H1 (cell line): ENCODE results near the gene SPTB. TPM values are rescaled to one million over a fixed set of nuclear protein-coding genes. Genes with fewer than 3 reads are reported as not detected.

ENCODE experiments used
- CTCF ChIA-PET: fragments of 300-600 bp; sonication (Branson Sonifier 250); formaldehyde crosslinking; loops from one replicate; lab custom pipeline; 2021; ENCODE audit not compliant: partially characterized antibody; lab: Charles Lee
- POLR2A ChIA-PET: fragments of 300-600 bp; sonication (Branson Sonifier 250); formaldehyde crosslinking; loops from one replicate; lab custom pipeline; 2021; ENCODE audit warnings: inconsistent platforms; ENCODE audit not compliant: partially characterized antibody; lab: Charles Lee
- DNase-seq, 2 experiments: peaks; one replicate each; pipeline versions ENCODE4 v3.0.0 to v3.0.0-alpha.2; 2010 to 2022; ENCODE audit warnings: low spot score in 2 of 2, low read depth in 1 of 2, mixed read lengths in 1 of 2
- FAIRE-seq: peaks from 2 replicates; lab custom pipeline; 2011; peaks lifted over from hg19 to GRCh38; lab: Jason Lieb, UNC
- H2AFZ ChIP-seq: 2 replicates; pipeline ENCODE4 v1.8.1; 2012; ENCODE audit warnings: low read length, inconsistent platforms
- H2AK5ac ChIP-seq: 2 replicates; pipeline ENCODE4 v1.6.1; 2013; ENCODE audit warnings: low read depth, low read length
- H2BK120ac ChIP-seq: replicated peaks from 2 replicates; pipeline ENCODE3; 2013; ENCODE audit warnings: low read depth, low read length, inconsistent platforms
- H2BK12ac ChIP-seq: 2 replicates; pipeline ENCODE4 v1.6.1; 2013; ENCODE audit warnings: low read depth, low read length
- H2BK15ac ChIP-seq: 2 replicates; pipeline ENCODE4 v1.6.1; 2013; ENCODE audit warnings: low read length
- H2BK20ac ChIP-seq: 2 replicates; pipeline ENCODE4 v1.6.1; 2013; ENCODE audit warnings: low read length
- H2BK5ac ChIP-seq: 2 replicates; pipeline ENCODE4 v1.6.1; 2013; ENCODE audit warnings: low read depth, low read length
- H3K14ac ChIP-seq: 2 replicates; pipeline ENCODE4 v1.6.1; 2013; ENCODE audit warnings: inconsistent platforms; ENCODE audit not compliant: insufficient read length
- H3K18ac ChIP-seq: 2 replicates; pipeline ENCODE4 v1.6.1; 2013; ENCODE audit warnings: low read length; ENCODE audit errors: extremely low read depth
- H3K23ac ChIP-seq: 2 replicates; pipeline ENCODE4 v1.6.1; 2013; ENCODE audit warnings: inconsistent platforms; ENCODE audit not compliant: insufficient read length
- H3K23me2 ChIP-seq: 2 replicates; pipeline ENCODE4 v1.6.1; 2013; ENCODE audit warnings: low read depth, low read length
- H3K27ac ChIP-seq: 2 replicates; pipeline ENCODE4 v1.6.1; 2011; ENCODE audit warnings: low read depth, low read length, inconsistent platforms
- H3K27me3 ChIP-seq, 4 experiments: replicated peaks in 1 of 4; 1 replicate in 1 of 4; 2 replicates in 3 of 4; pipeline versions ENCODE4 v1.6.1 to v1.8.1; 2011 to 2013; ENCODE audit warnings: low read length in 3 of 4, mild to moderate bottlenecking in 3 of 4, inconsistent platforms in 2 of 4, mixed read lengths in 2 of 4, moderate library complexity in 1 of 4; ENCODE audit not compliant: control insufficient read depth in 3 of 4, insufficient read depth in 3 of 4; ENCODE audit errors: extremely low read depth in 1 of 4
- H3K36me3 ChIP-seq, 4 experiments: 2 replicates each; pipeline versions ENCODE4 v1.6.1 to v1.8.1; 2011 to 2013; ENCODE audit warnings: mild to moderate bottlenecking in 4 of 4, low read length in 3 of 4, moderate library complexity in 2 of 4, control low read depth in 1 of 4, inconsistent platforms in 1 of 4; ENCODE audit not compliant: insufficient read depth in 4 of 4, control insufficient read depth in 2 of 4
- H3K4ac ChIP-seq: replicated peaks from 2 replicates; pipeline ENCODE3; 2013; ENCODE audit warnings: low read length, low read depth, mixed read lengths, inconsistent platforms; ENCODE audit not compliant: insufficient read length
- H3K4me1 ChIP-seq, 4 experiments: replicated peaks in 1 of 4; 1 replicate in 1 of 4; 2 replicates in 3 of 4; pipeline versions ENCODE4 v1.6.1 to v1.8.1; 2011 to 2013; ENCODE audit warnings: low read length in 3 of 4, inconsistent platforms in 2 of 4, mixed read lengths in 1 of 4; ENCODE audit not compliant: insufficient read depth in 4 of 4, control insufficient read depth in 3 of 4
- H3K4me2 ChIP-seq, 2 experiments: 2 replicates each; pipeline versions ENCODE4 v1.6.1 to v1.8.1; 2011 to 2013; ENCODE audit warnings: low read depth in 2 of 2, low read length in 2 of 2, control low read depth in 1 of 2, inconsistent platforms in 1 of 2, mild to moderate bottlenecking in 1 of 2; ENCODE audit not compliant: insufficient read depth in 1 of 2
- H3K4me3 ChIP-seq, 4 experiments: fragments of 200-600, 300-600 bp in 1 of 4; sonication (generic), shearing (Covaris generic), sonication (Bioruptor Twin) in 1 of 4; 2 replicates each; pipeline versions ENCODE4 v1.5.1 to v1.8.1; 2011 to 2016; ENCODE audit warnings: low read length in 4 of 4, low read depth in 3 of 4, control low read depth in 2 of 4, inconsistent platforms in 2 of 4, mild to moderate bottlenecking in 2 of 4, mixed read lengths in 1 of 4, moderate library complexity in 1 of 4; ENCODE audit not compliant: insufficient read depth in 2 of 4; ENCODE audit errors: extremely low read depth in 1 of 4
- H3K56ac ChIP-seq: replicated peaks from 2 replicates; pipeline ENCODE3; 2013; ENCODE audit warnings: low read depth, mild to moderate bottlenecking, mixed read lengths, low read length, inconsistent platforms; ENCODE audit not compliant: insufficient read length
- H3K79me1 ChIP-seq: 2 replicates; pipeline ENCODE4 v1.6.1; 2013; ENCODE audit warnings: low read depth, low read length, control low read depth
- H3K79me2 ChIP-seq, 2 experiments: 2 replicates each; pipeline versions ENCODE4 v1.6.1 to v1.8.1; 2012 to 2013; ENCODE audit warnings: low read length in 2 of 2, mild to moderate bottlenecking in 2 of 2, inconsistent platforms in 1 of 2; ENCODE audit not compliant: insufficient read depth in 2 of 2, control insufficient read depth in 1 of 2
- H3K9ac ChIP-seq, 4 experiments: replicated peaks in 1 of 4; 1 replicate in 1 of 4; 2 replicates in 3 of 4; pipeline versions ENCODE4 v1.6.1 to v1.8.1; 2011 to 2013; ENCODE audit warnings: low read depth in 3 of 4, low read length in 3 of 4, control low read depth in 2 of 4, mild to moderate bottlenecking in 2 of 4, moderate library complexity in 2 of 4, inconsistent platforms in 1 of 4; ENCODE audit errors: extremely low read depth in 1 of 4
- H3K9me3 ChIP-seq, 2 experiments: 2 replicates each; pipeline versions ENCODE4 v1.6.1 to v1.8.1; 2012 to 2013; ENCODE audit warnings: mild to moderate bottlenecking in 2 of 2, moderate library complexity in 2 of 2, control low read depth in 1 of 2, inconsistent platforms in 1 of 2, low read depth in 1 of 2, low read length in 1 of 2, mixed read lengths in 1 of 2; ENCODE audit not compliant: insufficient read depth in 2 of 2
- H4K20me1 ChIP-seq, 2 experiments: replicated peaks in 1 of 2; 2 replicates each; pipeline versions ENCODE3 to v1.8.1; 2011 to 2013; ENCODE audit warnings: inconsistent platforms in 2 of 2, low read length in 2 of 2, mild to moderate bottlenecking in 1 of 2; ENCODE audit not compliant: insufficient read depth in 2 of 2, control insufficient read depth in 1 of 2
- H4K5ac ChIP-seq: 2 replicates; pipeline ENCODE4 v1.6.1; 2013; ENCODE audit warnings: low read length, low read depth, mixed read lengths, inconsistent platforms; ENCODE audit not compliant: insufficient read length
- H4K8ac ChIP-seq: 2 replicates; pipeline ENCODE4 v1.8.0; 2013; ENCODE audit warnings: mild to moderate bottlenecking, moderate library complexity, low read length, inconsistent platforms; ENCODE audit not compliant: insufficient read depth; ENCODE audit errors: extremely low read depth
- H4K91ac ChIP-seq: replicated peaks from 2 replicates; pipeline ENCODE3; 2013; ENCODE audit warnings: low read length, mixed read lengths, inconsistent platforms; ENCODE audit not compliant: insufficient read length
- CEBPB ChIP-seq: IDR thresholded peaks from 2 replicates; pipeline ENCODE4 v1.6.1; 2012; ENCODE audit warnings: low read depth, low read length
- EZH2 ChIP-seq: fragments of 200-600 bp; sonication (generic); IDR thresholded peaks from 2 replicates; pipeline ENCODE4 v1.7.1; 2012; ENCODE audit warnings: low read depth, mild to moderate bottlenecking, moderate library complexity, low read length, inconsistent platforms; ENCODE audit not compliant: severe bottlenecking
- HDAC2 ChIP-seq, 2 experiments: fragments of 300-600 bp in 1 of 2; sonication (generic) in 1 of 2; IDR thresholded peaks; 2 replicates each; pipeline ENCODE4 v1.6.1; 2011 to 2012; ENCODE audit warnings: low read depth in 2 of 2, low read length in 2 of 2, mild to moderate bottlenecking in 2 of 2, moderate library complexity in 2 of 2, borderline replicate concordance in 1 of 2, inconsistent platforms in 1 of 2
- JUN ChIP-seq: IDR thresholded peaks from 2 replicates; pipeline ENCODE4 v1.6.1; 2011; ENCODE audit warnings: low read depth, mild to moderate bottlenecking, improper control_type of control experiment, low read length
- JUND ChIP-seq: IDR thresholded peaks from 2 replicates; pipeline ENCODE4 v1.6.1; 2011; ENCODE audit warnings: mild to moderate bottlenecking, improper control_type of control experiment, low read length
- PHF8 ChIP-seq: fragments of 200-600 bp; sonication (generic); conservative IDR thresholded peaks from 2 replicates; pipeline ENCODE4 v1.7.1; 2012; ENCODE audit warnings: low read depth, mild to moderate bottlenecking, inconsistent platforms, low read length, moderate library complexity
- RXRA ChIP-seq: IDR thresholded peaks from 2 replicates; pipeline ENCODE4 v1.6.1; 2011; ENCODE audit warnings: low read depth, mild to moderate bottlenecking, low read length, moderate library complexity; ENCODE audit not compliant: insufficient read depth
- SAP30 ChIP-seq: fragments of 300-600 bp; sonication (generic); IDR thresholded peaks from 2 replicates; pipeline ENCODE4 v1.7.1; 2012; ENCODE audit warnings: low read length, moderate library complexity, mild to moderate bottlenecking, inconsistent platforms; ENCODE audit not compliant: insufficient read depth, insufficient replicate concordance
- SIRT6 ChIP-seq: IDR thresholded peaks from one replicate; pipeline ENCODE4 v1.7.1; 2012; ENCODE audit warnings: low read length, inconsistent platforms
- SIX5 ChIP-seq: IDR thresholded peaks from 2 replicates; pipeline ENCODE4 v1.6.1; 2011; ENCODE audit warnings: mild to moderate bottlenecking, low read depth, low read length
- SP1 ChIP-seq: IDR thresholded peaks from 2 replicates; pipeline ENCODE4 v1.6.1; 2011; ENCODE audit warnings: low read depth, low read length
- TAF7 ChIP-seq: optimal IDR thresholded peaks from 2 replicates; pipeline ENCODE3; 2011; ENCODE audit warnings: low read depth, mild to moderate bottlenecking, inconsistent platforms, low read length, moderate library complexity, borderline replicate concordance
- TEAD4 ChIP-seq: IDR thresholded peaks from 2 replicates; pipeline ENCODE4 v1.6.1; 2012; ENCODE audit warnings: low read depth, low read length, inconsistent platforms, mixed read lengths
- YY1 ChIP-seq: IDR thresholded peaks from 2 replicates; pipeline ENCODE4 v1.6.1; 2011; ENCODE audit warnings: low read depth, mild to moderate bottlenecking, low read length
- WGBS, 2 experiments: shearing (Covaris generic) in 1 of 2; methylation state at CpG; one replicate each; pipeline versions ENCODE4 v1.1.6 to v1.1.7; 2013 to 2015; ENCODE audit warnings: low lambda C conversion rate in 2 of 2, mixed read lengths in 2 of 2, inconsistent platforms in 1 of 2, low coverage in 1 of 2, missing lambda C conversion rate in 1 of 2; ENCODE audit not compliant: insufficient replicate concordance in 2 of 2, insufficient coverage in 1 of 2, insufficient read length in 1 of 2; ENCODE audit errors: extremely low coverage in 1 of 2, missing lambda C conversion rate in 1 of 2; 5-methylcytosine and 5-hydroxymethylcytosine counted together
- polyA plus RNA-seq, 7 experiments: library from polyadenylated mRNA; depleted of rRNA in 3 of 7; stranded (reverse) in 5 of 7; unstranded in 2 of 7; fragments of >200 nt in 5 of 7; fragments of 200-250 nt in 2 of 7; gene quantifications; 1 replicate in 5 of 7; 2 replicates in 1 of 7; 4 replicates in 1 of 7; pipeline versions ENCODE4 v1.2.1 to v1.2.3, GENCODE V29; 2011 to 2013; ENCODE audit warnings: missing spikeins in 2 of 7, mixed read lengths in 2 of 7
- total RNA-seq: library from RNA; stranded (reverse); fragmentation: NEBNext Ultra II Directional; extraction: Animal tissue kit (Norgen Biotek cat#: 25700); gene quantifications from 2 replicates; pipeline ENCODE4 v1.2.1, GENCODE V29; 2021

SPTB gene
- total and polyA plus RNA-seq, 2 of the 8 experiments (the other 6 are each of a cell fraction or from before 2014, with no cell fraction given): 0.30 to 2.4 TPM

- H3K27ac ChIP-seq: no peak overlapping the region
- DNase-seq: no peak
- no peak overlapping the region for H3K4me2 ChIP-seq
- no peak overlapping the region for H3K4me3 ChIP-seq
- H2AFZ ChIP-seq: no peak overlapping the region
- ChIA-PET CTCF (interaction anchor here (0.6 to 2.8 kb wide), 12 partner anchors 9 to 67 kb away, joined by 3 to 18 read pairs (median 4); no protein-coding TSS in a partner anchor), POLR2A (interaction anchor here (0.9 to 1.9 kb wide), 4 partner anchors 10 to 230 kb away, joined by 3 to 7 read pairs (median 5); no protein-coding TSS in a partner anchor)
- TF ChIP-seq JUN (no peak), YY1 (no peak), SIRT6 (no peak), TAF7 (no peak), PHF8 (no peak), SIX5 (no peak), SAP30 (no peak), JUND (no peak), EZH2 (no peak), HDAC2 (IDR thresholded peaks at IDR 0.05; ENCODE audit: borderline replicate concordance in 1 of 2, low read depth in 2 of 2, low read length in 2 of 2) (no peak), SP1 (no peak), CEBPB (no peak), RXRA (no peak), TEAD4 (no peak)
- peaks cover 0 to 15% of the 10 kb centered on the region in 2 experiments; a peak in 1 of 4 replicates for H3K79me2 ChIP-seq
- no peaks in the 10 kb centered on the region for H3K27me3 ChIP-seq
- no peak overlapping the region for H4K91ac ChIP-seq
- no peak for FAIRE-seq
- H3K9me3 ChIP-seq: no peaks in the 10 kb centered on the region
- H4K5ac ChIP-seq: no peak overlapping the region
- no peak overlapping the region for H2BK5ac ChIP-seq
- no peak overlapping the region for H3K14ac ChIP-seq
- no peak overlapping the region for H3K18ac ChIP-seq
- H4K8ac ChIP-seq: no peak overlapping the region
- H3K56ac ChIP-seq: no peak overlapping the region
- H2AK5ac ChIP-seq: no peak overlapping the region
- H3K36me3 ChIP-seq: peaks cover 18 to 49% (median 44%) of the 10 kb centered on the region in 4 experiments; a peak in 7 of 8 replicates
- H2BK120ac ChIP-seq: no peak overlapping the region
- H3K4ac ChIP-seq: no peak overlapping the region
- no peak overlapping the region for H2BK12ac ChIP-seq
- 96% methylated on average over 6 of the region's 6 CpGs; no CpG with 5 or more reads in 1 of the 2 experiments for WGBS, 2 experiments
- no peak overlapping the region for H3K9ac ChIP-seq
- no peaks in the 10 kb centered on the region for H3K23me2 ChIP-seq
- no peak overlapping the region for H2BK20ac ChIP-seq
- no peak overlapping the region for H2BK15ac ChIP-seq
- no peaks in the 10 kb centered on the region; the same call in 1 of the 2 replicates for H3K79me1 ChIP-seq
- peaks cover 6 to 9% of the 10 kb centered on the region in 2 experiments for H4K20me1 ChIP-seq
- H3K23ac ChIP-seq: no peak overlapping the region
- peaks cover 0 to 13% (median 6%) of the 10 kb centered on the region in 4 experiments; a peak in 6 of 7 replicates for H3K4me1 ChIP-seq
Measured at GRCh38 chr14:64734990-64735389, 144.7 kb downstream of the SPTB start.
